Large intestine (tissue), 3 donors: ENCODE results near the gene NAA60. TPM values are rescaled to one million over a fixed set of nuclear protein-coding genes. Genes with fewer than 3 reads are reported as not detected.

Source experiments
- DNase-seq, 2 donors: peaks; one replicate each; pipeline versions ENCODE4 v3.0.0 to v3.0.0-alpha.2; 2013
- H3K27ac ChIP-seq: one replicate; pipeline ENCODE4 v1.5.1; 2013; ENCODE audit warnings: low read length
- H3K27me3 ChIP-seq: 2 replicates; pipeline ENCODE4 v1.6.1; 2013; ENCODE audit warnings: low read length; ENCODE audit not compliant: control insufficient read depth, insufficient read depth
- H3K36me3 ChIP-seq: 2 replicates; pipeline ENCODE4 v1.6.1; 2013; ENCODE audit warnings: low read length; ENCODE audit not compliant: control insufficient read depth, insufficient read depth
- H3K4me1 ChIP-seq: one replicate; pipeline ENCODE4 v1.6.1; 2013; ENCODE audit warnings: low read length; ENCODE audit not compliant: control insufficient read depth, insufficient read depth
- H3K4me3 ChIP-seq: one replicate; pipeline ENCODE4 v1.5.1; 2013; ENCODE audit warnings: low read length
- H3K9me3 ChIP-seq: one replicate; pipeline ENCODE4 v1.6.1; 2013; ENCODE audit warnings: mild to moderate bottlenecking, low read depth, low read length, moderate library complexity; ENCODE audit not compliant: control insufficient read depth
- WGBS: methylation state at CpG from one replicate; pipeline ENCODE4 v1.1.5; 2013; ENCODE audit warnings: low lambda C conversion rate; ENCODE audit not compliant: insufficient coverage; 5-methylcytosine and 5-hydroxymethylcytosine counted together
- polyA plus RNA-seq: library from polyadenylated mRNA; unstranded; fragments of 120-200 nt; gene quantifications from one replicate; pipeline ENCODE4 v1.2.1, GENCODE V29; 2013

The NAA60 gene
- polyA plus RNA-seq, 1 donor: 59.3 TPM

DNA sequence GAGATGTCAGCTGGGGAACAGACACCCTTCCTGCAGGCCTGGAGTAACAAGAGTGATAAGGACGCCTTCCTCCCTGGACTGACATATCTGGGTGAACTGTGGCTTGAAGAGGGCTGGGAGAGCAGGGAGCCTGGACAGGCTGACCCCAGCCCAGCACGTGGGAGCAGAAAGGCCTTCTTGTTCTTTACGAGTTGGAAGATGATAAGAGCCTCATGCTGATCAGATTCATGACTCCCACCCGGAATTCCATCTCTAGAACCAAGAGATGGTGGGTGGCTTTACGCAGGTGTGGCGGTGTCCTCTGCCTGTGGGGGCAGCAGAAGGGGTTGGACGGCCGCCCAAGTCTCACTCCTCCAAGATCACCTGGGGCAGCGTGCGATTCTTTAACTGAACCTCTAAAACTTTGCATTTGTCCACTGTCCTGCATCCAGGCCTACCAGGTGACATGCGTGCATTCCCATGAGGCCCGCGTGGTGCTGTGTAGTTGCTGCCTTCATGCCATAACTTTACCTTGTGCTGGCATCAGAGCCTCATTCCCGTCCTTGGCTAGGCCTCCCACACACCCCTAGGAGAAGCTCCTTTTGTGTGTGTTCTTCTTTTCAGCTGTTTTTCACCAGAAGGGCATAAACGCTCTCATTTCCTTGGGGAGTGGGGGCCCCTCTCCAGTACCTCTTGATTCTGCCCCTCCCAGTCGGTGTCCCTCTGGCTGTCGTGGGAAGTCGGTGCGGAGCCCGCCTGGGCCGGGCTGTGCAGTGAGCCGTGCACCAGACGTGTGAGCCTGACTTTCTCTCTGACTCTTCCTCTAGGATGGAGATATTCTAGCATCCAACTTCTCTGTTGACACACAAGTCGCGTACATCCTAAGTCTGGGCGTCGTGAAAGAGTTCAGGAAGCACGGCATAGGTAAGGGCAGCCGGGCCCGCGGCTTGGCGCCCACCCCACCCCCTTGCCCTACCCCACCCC lies 38.5 kb downstream of the NAA60 start:
- Histone ChIP-seq H3K9me3 (no peaks in the 10 kb centered on the region), H3K27ac (no peak overlapping the region), H3K4me3 (no peak overlapping the region), H3K27me3 (no peaks in the 10 kb centered on the region), H3K36me3 (peaks cover 75% of the 10 kb centered on the region), H3K4me1 (no peaks in the 10 kb centered on the region)
- no CpG with 5 or more reads among the region's 32 CpGs for WGBS
- no peak for DNase-seq

DNA sequence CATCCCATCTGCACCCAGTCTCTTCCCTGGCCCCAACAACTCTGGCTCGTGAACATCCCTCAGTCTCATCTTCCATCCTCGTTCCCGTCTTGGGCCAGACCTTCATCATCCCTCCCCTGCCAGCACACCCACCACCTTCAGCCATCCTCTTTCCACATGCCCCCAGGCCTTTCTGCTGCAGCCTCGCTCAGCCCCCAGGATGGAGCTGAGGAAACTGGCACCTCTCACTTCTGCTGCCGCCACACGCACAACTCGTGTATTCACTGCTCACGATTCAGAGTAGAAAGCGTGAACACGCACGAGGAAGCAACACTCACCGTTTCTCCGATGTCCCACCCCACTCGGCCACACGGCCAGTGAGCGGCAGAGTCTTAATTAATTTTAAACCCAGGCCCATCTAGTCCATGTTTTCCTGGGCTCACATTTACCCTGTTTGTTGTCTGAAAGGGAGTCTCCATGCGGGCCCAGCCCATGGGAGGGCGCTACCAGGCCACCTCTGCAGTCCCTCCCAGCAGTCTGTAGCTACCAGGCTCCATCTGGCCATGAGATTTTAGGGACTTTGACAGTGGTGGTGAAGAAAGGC lies 39.3 kb downstream of the NAA60 start:
- DNase-seq: no peak
- H3K27ac ChIP-seq: no peak overlapping the region
- no peak overlapping the region for H3K4me3 ChIP-seq
- WGBS: 100% methylated on average over 1 of the region's 18 CpGs
- no peaks in the 10 kb centered on the region for H3K27me3 ChIP-seq
- no peaks in the 10 kb centered on the region for H3K4me1 ChIP-seq
- peaks cover 80% of the 10 kb centered on the region for H3K36me3 ChIP-seq
- H3K9me3 ChIP-seq: no peaks in the 10 kb centered on the region

DNA sequence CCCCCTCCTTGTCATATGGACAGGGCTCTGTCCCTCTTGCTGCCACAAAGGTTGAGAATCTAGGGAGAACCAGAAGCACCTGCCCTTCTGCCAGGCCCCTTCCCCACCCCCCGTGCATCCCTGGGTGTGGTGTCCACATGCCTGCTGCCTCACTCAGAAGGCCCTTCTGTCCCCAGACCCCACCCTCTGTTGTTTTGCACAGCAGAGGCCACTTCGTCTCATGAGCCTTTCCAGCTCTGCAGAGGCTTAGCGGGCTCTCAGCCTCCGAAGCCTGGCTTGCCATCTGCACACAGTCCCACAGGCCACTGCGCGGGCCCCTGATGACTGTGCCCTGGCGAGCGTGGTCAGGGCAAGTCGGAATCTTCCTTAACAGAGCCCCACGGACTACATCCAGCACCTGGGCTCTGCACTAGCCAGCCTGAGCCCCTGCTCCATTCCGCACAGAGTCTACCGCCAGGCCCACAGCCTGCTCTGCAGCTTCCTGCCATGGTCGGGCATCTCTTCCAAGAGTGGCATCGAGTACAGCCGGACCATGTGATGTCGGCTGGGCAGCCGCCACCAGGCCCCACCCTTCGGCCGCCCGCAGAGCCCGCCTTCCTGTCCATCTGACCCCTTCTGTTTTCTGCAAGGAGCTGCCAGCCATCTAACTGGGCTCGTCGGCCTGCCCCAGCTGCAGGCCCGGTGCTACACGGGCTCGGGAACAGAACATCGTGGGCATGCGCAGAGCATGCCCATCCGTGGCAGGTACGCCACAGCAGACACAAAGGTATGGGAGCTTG lies 41.0 kb downstream of the NAA60 start:
- no CpG with 5 or more reads among the region's 30 CpGs for WGBS
- peaks cover 72% of the 10 kb centered on the region for H3K36me3 ChIP-seq
- H3K27me3 ChIP-seq: no peaks in the 10 kb centered on the region
- no peaks in the 10 kb centered on the region for H3K4me1 ChIP-seq
- H3K4me3 ChIP-seq: no peak overlapping the region
- H3K27ac ChIP-seq: no peak overlapping the region
- H3K9me3 ChIP-seq: no peaks in the 10 kb centered on the region
- DNase-seq: no peak

DNA sequence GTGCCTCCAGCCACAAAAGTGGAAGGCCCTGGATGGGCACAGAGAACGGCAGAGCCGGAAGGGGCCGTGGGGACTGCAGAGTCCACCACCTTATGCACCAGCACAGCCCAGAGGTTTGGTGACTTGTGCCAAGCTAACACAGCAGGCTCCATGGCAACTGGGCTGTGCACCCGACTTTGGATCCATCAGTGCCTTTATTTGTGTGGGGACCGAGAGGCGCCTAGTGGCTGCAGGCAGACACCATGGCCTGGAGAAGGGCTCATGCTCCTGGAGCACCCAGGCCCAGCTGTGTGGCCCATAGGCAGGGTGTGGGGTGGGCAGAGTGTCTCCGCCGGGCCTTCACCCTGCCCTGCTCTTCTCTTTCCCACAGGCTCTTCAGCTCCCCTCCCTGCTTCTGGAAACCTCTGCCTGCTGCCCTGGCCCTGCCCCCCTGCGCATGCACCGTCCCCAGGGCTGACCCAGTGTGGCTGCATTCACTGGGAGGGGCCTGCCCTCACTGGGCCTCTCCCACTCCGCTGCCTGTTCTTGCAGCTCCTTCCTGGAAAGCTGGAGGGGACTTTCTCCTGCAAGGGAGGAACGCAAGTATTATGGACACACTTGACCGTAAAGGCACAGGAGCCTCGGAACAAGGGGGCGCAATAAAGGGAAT lies 41.7 kb downstream of the NAA60 start:
- Histone ChIP-seq H3K27ac (no peak overlapping the region), H3K36me3 (peaks cover 67% of the 10 kb centered on the region), H3K4me3 (no peak overlapping the region), H3K9me3 (no peaks in the 10 kb centered on the region), H3K27me3 (no peaks in the 10 kb centered on the region), H3K4me1 (no peaks in the 10 kb centered on the region)
- no CpG with 5 or more reads among the region's 15 CpGs for WGBS
- no peak for DNase-seq

DNA sequence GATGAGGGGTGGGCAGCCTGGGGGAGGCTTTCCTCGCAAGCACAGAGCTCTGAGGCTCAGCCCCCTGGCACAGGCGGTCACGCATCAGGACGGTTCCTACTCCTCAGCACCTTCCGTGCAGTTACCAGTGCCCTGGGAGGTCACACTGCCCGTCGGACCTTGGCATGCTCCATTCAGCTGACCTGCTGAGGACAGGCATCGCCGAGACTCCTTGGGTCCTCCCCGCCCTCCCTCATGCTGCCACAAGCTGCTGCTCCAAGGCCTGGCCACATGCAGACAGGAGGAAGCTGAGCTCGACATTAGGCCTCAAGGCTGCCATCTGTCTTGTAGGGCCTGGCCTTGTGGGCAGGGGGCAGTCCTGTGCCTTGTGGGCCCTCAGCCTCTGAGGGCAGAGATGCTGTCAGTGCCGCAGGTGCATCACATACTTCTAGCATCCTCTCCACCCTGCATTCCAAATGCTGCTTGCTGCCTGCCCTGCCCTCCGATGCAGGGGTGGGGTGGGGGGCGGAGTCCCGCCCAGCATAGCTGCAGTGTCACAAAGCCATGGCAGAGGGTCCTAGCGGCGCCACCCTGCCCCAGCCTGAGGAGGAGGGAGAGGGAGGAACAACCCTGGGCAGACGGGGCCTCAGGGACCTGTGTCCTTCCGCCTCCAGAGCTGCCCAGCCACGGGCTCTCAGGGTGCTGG lies 42.5 kb downstream of the NAA60 start:
- no peak overlapping the region for H3K27ac ChIP-seq
- H3K9me3 ChIP-seq: no peaks in the 10 kb centered on the region
- H3K4me1 ChIP-seq: no peaks in the 10 kb centered on the region
- no peak overlapping the region for H3K4me3 ChIP-seq
- peaks cover 63% of the 10 kb centered on the region for H3K36me3 ChIP-seq
- H3K27me3 ChIP-seq: no peaks in the 10 kb centered on the region
- DNase-seq: no peak
- WGBS: no CpG with 5 or more reads among the region's 20 CpGs

DNA sequence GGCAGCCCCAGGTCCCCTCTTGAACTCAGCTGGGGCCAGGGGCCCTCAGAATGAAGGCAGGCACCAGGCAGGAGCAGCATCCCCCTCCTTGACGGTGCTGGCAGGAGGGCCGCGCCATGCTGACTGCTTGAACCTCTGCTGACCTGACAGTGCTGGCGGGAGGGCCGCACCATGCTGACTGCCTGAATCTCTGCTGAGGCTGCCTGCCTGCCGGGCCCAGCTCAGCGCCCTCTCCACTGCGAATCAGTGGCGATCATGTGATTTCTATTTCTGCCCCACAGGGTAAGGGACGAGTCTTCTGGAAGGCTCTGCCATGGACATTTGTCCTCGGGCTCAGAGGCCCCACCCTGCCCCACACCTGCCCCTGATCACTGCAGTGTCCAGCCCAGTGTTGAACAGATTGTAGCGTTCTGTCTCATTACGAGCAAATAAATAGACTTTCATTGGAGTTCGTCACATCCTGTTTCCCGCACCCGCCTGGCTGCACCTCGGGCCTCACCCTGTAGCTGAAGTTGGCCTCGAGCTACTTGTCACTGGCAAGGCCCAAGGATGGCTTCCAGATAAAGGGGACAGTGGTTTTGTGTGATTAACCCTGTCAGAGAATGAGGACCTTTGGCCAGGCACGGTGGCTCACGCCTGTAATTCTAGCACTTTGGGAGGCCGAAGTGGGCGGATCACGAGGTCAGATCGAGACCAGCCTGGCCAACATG lies 43.2 kb downstream of the NAA60 start:
- no peak for DNase-seq
- no peaks in the 10 kb centered on the region for H3K4me1 ChIP-seq
- H3K36me3 ChIP-seq: peaks cover 56% of the 10 kb centered on the region
- no peaks in the 10 kb centered on the region for H3K9me3 ChIP-seq
- WGBS: 100% methylated on average over 1 of the region's 24 CpGs
- no peak overlapping the region for H3K4me3 ChIP-seq
- no peak overlapping the region for H3K27ac ChIP-seq
- H3K27me3 ChIP-seq: no peaks in the 10 kb centered on the region

DNA sequence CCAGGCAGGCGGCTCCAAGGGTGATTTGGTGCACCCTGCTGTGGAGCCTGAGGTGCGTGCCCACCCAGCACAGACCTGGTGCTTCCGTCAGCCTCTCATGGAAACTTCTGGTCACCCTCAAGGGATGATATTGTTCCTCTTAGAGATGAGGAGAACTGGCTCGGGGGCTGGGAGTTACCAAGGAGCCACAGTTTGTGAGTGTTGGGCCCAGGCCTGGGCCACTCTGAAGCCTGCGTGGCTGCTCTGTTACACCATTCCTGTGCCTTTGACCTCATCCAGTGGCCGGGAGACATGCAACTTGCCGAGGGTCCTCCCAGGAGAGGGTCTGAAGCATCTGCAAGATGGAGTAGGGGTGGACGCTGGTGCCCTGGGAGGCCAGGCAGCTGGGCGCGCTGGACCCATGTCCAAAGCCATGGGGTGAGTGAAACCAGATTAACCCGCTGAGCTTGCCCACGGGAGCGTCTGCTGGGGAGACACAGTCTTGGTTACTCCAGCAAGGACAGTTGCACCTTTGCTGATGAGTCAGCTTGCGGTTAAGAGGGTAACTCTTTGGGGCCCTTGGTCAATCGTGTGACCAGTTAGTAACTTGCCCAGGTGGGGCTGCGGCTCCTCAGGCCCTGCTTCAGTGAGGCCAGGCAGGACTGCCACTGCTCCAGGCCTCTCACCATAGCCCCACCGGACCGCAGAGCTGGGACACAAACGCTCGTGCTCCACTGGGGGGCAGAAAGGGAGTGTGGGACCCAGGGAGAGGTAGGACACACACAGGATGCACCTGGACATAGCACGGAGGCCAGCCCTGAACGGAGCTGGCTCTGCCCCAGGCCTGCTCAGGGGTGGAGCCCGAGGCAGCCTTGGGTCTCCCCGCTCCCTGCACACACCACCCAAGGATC lies 44.3 kb downstream of the NAA60 start:
- WGBS: no CpG with 5 or more reads among the region's 24 CpGs
- peaks cover 46% of the 10 kb centered on the region for H3K36me3 ChIP-seq

DNA sequence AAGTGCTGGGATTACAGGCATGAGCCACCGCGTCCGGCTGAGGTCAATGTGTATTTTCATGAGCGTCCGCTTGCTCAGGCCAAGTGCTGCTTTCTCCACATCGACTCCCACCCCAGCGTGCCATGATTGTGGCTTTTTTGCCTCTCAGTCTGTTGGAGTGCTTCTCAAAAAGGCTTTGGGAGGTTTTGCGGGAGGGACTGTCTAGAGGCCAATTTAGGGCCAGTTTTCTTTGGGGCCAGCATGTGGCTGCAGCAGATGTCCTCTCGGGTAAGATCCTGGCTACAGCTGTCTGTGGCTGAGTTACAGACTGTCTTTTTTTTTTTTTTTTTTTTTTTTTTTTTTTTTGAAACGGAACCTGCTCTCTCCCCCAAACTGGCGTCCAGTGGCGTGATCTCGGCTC lies 45.3 kb downstream of the NAA60 start:
- Histone ChIP-seq H3K27ac (no peak overlapping the region), H3K4me3 (no peak overlapping the region), H3K36me3 (peaks cover 35% of the 10 kb centered on the region), H3K27me3 (no peaks in the 10 kb centered on the region), H3K9me3 (no peaks in the 10 kb centered on the region), H3K4me1 (no peaks in the 10 kb centered on the region)
- no CpG with 5 or more reads among the region's 13 CpGs for WGBS
- DNase-seq: no peak

More for the DNA sequence above, 44.3 kb downstream of the NAA60 start:
- H3K27ac ChIP-seq: no peak overlapping the region
- no peak overlapping the region for H3K4me3 ChIP-seq
- DNase-seq: no peak
- no peaks in the 10 kb centered on the region for H3K27me3 ChIP-seq
- no peaks in the 10 kb centered on the region for H3K4me1 ChIP-seq
- no peaks in the 10 kb centered on the region for H3K9me3 ChIP-seq
